Lower leg skin (tissue), 4 donors: ENCODE results near the gene CXCL5. TPM values are rescaled to one million over a fixed set of nuclear protein-coding genes. Genes with fewer than 3 reads are reported as not detected.

Experiments used
- DNase-seq, 2 donors: peaks; one replicate each; pipeline ENCODE4 v3.0.0-alpha.2; 2019; ENCODE audit warnings: low spot score in 2 of 2
- H3K4me3 ChIP-seq: fragments of 200-600 bp; sonication (generic); 2 replicates; pipeline ENCODE4 v1.5.1; 2017; ENCODE audit warnings: mild to moderate bottlenecking, low read depth; ENCODE audit not compliant: poor library complexity, severe bottlenecking
- CTCF ChIP-seq, 3 donors: fragments of 450-650 bp; IDR thresholded peaks; one replicate each; pipeline ENCODE4 v1.5.1; 2016; ENCODE audit warnings: antibody characterized with exemption in 3 of 3, mild to moderate bottlenecking in 3 of 3, moderate library complexity in 2 of 3
- POLR2A ChIP-seq, 2 donors: fragments of 450-650 bp; IDR thresholded peaks; one replicate each; pipeline ENCODE4 v1.6.1; 2016 to 2017; ENCODE audit warnings: antibody characterized with exemption in 2 of 2, mild to moderate bottlenecking in 1 of 2, moderate library complexity in 1 of 2
- WGBS, 2 donors: methylation state at CpG; one replicate each; pipeline ENCODE4 v1.1.5; 2018; 5-methylcytosine and 5-hydroxymethylcytosine counted together
- intact Hi-C: fragments of 100-400 bp; cut with DNase I; formaldehyde crosslinking; loops from one replicate; pipeline ENCODE4 v1.15.0; 2023; ENCODE audit warnings: low total_unique reads
- total RNA-seq, 4 donors: library from RNA; depleted of rRNA; stranded (reverse); fragments of >200 nt; gene quantifications; one replicate each; pipeline ENCODE4 v1.1.0, GENCODE V29; 2016

Gene CXCL5
- total RNA-seq, 4 donors from 2014 or later, result not detected

- intact Hi-C loops, result no loop called here
- no peak overlapping the region for H3K4me3 ChIP-seq
- DNase-seq, result no peak
- TF ChIP-seq POLR2A (IDR thresholded peaks at IDR 0.05) (no peak), CTCF (IDR thresholded peaks at IDR 0.05) (no peak)
Measured at GRCh38 chr4:74033739-74034138, 35.3 kb upstream of the CXCL5 start.

- DNase-seq, result no peak
- TF ChIP-seq CTCF (IDR thresholded peaks at IDR 0.05), result no peak
- no peak for TF ChIP-seq POLR2A (IDR thresholded peaks at IDR 0.05)
- intact Hi-C loops, result no loop called here
- no peak overlapping the region for H3K4me3 ChIP-seq
Measured at GRCh38 chr4:74032064-74032463, 33.6 kb upstream of the CXCL5 start.

GRCh38 chr4:74031576-74031975, 33.1 kb upstream of the CXCL5 start:
- DNase-seq, result no peak
- intact Hi-C loops, result no loop called here
- H3K4me3 ChIP-seq, result no peak overlapping the region
- no peak for TF ChIP-seq POLR2A (IDR thresholded peaks at IDR 0.05)
- TF ChIP-seq CTCF (IDR thresholded peaks at IDR 0.05), result no peak

- no peak for TF ChIP-seq POLR2A (IDR thresholded peaks at IDR 0.05)
- TF ChIP-seq CTCF (IDR thresholded peaks at IDR 0.05), result no peak
- intact Hi-C loops, result no loop called here
- DNase-seq, result no peak
- no peak overlapping the region for H3K4me3 ChIP-seq
Measured at GRCh38 chr4:74030285-74030684, 31.8 kb upstream of the CXCL5 start.

GRCh38 chr4:74028504-74028903, 30.0 kb upstream of the CXCL5 start:
- 38 to 97% methylated on average over 1 of the region's 1 CpG for WGBS, 2 donors
- no peak for DNase-seq
- TF ChIP-seq POLR2A (IDR thresholded peaks at IDR 0.05) (no peak), CTCF (IDR thresholded peaks at IDR 0.05) (no peak)
- no peak overlapping the region for H3K4me3 ChIP-seq
- intact Hi-C loops, result no loop called here

GRCh38 chr4:74023709-74024108, 25.2 kb upstream of the CXCL5 start:
- WGBS, 2 donors, result 76 to 77% methylated on average over 2 of the region's 2 CpGs
- H3K4me3 ChIP-seq, result no peak overlapping the region
- TF ChIP-seq POLR2A (IDR thresholded peaks at IDR 0.05) (no peak), CTCF (IDR thresholded peaks at IDR 0.05) (no peak)
- no peak for DNase-seq
- intact Hi-C loops, result no loop called here
